ENCODE measurements around the gene DCAKD. TPM values are rescaled to one million over a fixed set of nuclear protein-coding genes. Genes with fewer than 3 reads are reported as not detected.
A peak's percentile ranks its signal among the peaks of the same experiment; 100 is the strongest.

DCAKD gene
- total RNA-seq, 1 donor from 2014 or later = 20.9 TPM

DNA sequence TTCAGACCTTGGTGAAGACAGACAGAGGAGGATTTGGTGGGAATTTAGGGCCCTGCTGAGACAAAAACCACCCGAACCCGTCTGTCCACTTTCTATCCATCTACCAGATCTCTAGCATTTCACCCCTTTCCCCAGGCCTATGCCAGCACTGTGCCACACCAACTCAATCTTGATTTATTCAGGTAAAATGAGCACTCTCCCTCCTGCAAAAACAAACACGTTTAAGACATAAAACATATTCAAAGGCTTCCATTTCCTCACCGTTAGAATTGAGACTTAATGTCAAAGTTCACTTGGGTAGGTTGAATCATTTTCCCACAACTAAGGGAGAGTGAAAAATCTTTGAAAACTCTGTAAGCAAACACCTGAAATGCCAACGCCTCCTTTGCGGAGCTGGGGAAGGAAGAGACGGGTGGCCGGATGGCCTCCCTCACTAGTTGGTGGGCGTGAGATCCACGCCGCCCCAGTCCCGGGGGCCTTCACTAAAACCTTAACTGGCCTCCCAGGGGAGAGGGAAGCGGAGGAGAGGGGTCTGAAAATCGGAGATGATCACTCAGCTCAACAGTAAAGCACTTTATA, 862 bp downstream of the DCAKD start:
- Histone ChIP-seq H3K4me3 (ENCODE audit: low read length in 3 of 3) (peak overlapping the region; percentile 77 to 84 (median 81)), H3K36me3 (ENCODE audit: control insufficient read depth in 3 of 3, insufficient read depth in 3 of 3, low read length in 3 of 3) (peaks cover 0 to 2% (median 0%) of the 10 kb centered on the region in 3 donors), H3K9ac (ENCODE audit: low read depth in 1 of 3, low read length in 3 of 3) (peak overlapping the region; percentile 81 to 96 (median 95)), H3K4me1 (ENCODE audit: control insufficient read depth in 3 of 3, insufficient read depth in 3 of 3, low read length in 3 of 3) (peaks cover 10 to 19% (median 13%) of the 10 kb centered on the region in 3 donors), H3K27ac (ENCODE audit: low read depth, low read length) (peak overlapping the region; percentile 82), H3K27me3 (ENCODE audit: control insufficient read depth in 3 of 3, insufficient read depth in 3 of 3, low read length in 3 of 3) (no peaks in the 10 kb centered on the region), H3K9me3 (ENCODE audit: control insufficient read depth in 3 of 3, low read length in 3 of 3) (no peaks in the 10 kb centered on the region)

GRCh38 chr17:45048795-45049563, 2.5 kb downstream of the DCAKD start:
- Histone ChIP-seq H3K27ac (ENCODE audit: low read depth, low read length) (no peak overlapping the region), H3K9me3 (ENCODE audit: control insufficient read depth in 3 of 3, low read length in 3 of 3) (no peaks in the 10 kb centered on the region), H3K9ac (ENCODE audit: low read depth in 1 of 3, low read length in 3 of 3) (peak overlapping the region in 1 of 3 donors; percentile 3), H3K4me1 (ENCODE audit: control insufficient read depth in 3 of 3, insufficient read depth in 3 of 3, low read length in 3 of 3) (peaks cover 13 to 19% (median 14%) of the 10 kb centered on the region in 3 donors), H3K27me3 (ENCODE audit: control insufficient read depth in 3 of 3, insufficient read depth in 3 of 3, low read length in 3 of 3) (no peaks in the 10 kb centered on the region), H3K4me3 (ENCODE audit: low read length in 3 of 3) (no peak overlapping the region), H3K36me3 (ENCODE audit: control insufficient read depth in 3 of 3, insufficient read depth in 3 of 3, low read length in 3 of 3) (no peaks in the 10 kb centered on the region)

- H3K4me1 ChIP-seq (ENCODE audit: control insufficient read depth in 3 of 3, insufficient read depth in 3 of 3, low read length in 3 of 3) = peaks cover 16 to 22% (median 17%) of the 10 kb centered on the region in 3 donors
- no peaks in the 10 kb centered on the region for H3K36me3 ChIP-seq (ENCODE audit: control insufficient read depth in 3 of 3, insufficient read depth in 3 of 3, low read length in 3 of 3)
- no peak overlapping the region for H3K4me3 ChIP-seq (ENCODE audit: low read length in 3 of 3)
- H3K27ac ChIP-seq (ENCODE audit: low read depth, low read length) = no peak overlapping the region
- H3K9me3 ChIP-seq (ENCODE audit: control insufficient read depth in 3 of 3, low read length in 3 of 3) = no peaks in the 10 kb centered on the region
- no peak overlapping the region for H3K9ac ChIP-seq (ENCODE audit: low read depth in 1 of 3, low read length in 3 of 3)
- no peaks in the 10 kb centered on the region for H3K27me3 ChIP-seq (ENCODE audit: control insufficient read depth in 3 of 3, insufficient read depth in 3 of 3, low read length in 3 of 3)
These were observed 4.8 kb downstream of the DCAKD start for GRCh38 chr17:45046537-45047125.

DNA sequence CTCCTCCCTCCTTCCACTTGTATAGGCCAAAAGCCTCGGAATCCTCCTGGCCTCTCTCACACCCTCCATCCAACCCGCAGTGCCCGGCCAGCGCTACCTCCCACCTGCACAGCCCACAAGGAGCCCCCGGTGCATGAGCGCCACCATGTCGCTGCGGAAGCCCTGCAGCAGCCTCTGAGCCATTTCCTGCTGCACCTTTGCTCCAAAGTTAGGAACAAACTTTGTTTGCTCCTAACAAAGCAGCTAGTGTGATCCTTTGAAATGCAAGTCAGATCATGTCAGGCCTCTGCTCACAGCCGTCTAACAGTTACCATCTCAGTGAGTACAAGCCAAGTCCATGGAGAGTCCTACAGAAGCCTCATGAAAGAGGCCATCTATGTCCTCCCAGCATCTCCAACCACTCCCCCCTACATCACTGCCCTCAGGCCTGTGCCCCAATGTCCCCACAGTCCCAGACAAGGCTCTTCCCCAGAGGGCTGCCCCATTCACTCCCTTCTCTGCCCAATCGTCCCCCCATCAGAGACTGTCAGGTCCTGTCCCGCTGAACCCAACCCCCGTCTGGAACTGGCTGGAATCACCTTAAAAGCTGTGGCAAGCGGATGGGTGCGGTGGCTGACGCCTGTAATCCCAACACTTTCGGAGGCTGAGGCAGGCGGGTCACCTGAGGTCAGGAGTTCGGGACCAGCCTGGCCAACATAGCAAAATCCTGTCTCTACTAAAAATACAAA, 7.5 kb downstream of the DCAKD start:
- H3K4me3 ChIP-seq (ENCODE audit: low read length in 3 of 3) = no peak overlapping the region
- peaks cover 25 to 29% (median 26%) of the 10 kb centered on the region in 3 donors for H3K4me1 ChIP-seq (ENCODE audit: control insufficient read depth in 3 of 3, insufficient read depth in 3 of 3, low read length in 3 of 3)
- no peak overlapping the region for H3K27ac ChIP-seq (ENCODE audit: low read depth, low read length)

DNA sequence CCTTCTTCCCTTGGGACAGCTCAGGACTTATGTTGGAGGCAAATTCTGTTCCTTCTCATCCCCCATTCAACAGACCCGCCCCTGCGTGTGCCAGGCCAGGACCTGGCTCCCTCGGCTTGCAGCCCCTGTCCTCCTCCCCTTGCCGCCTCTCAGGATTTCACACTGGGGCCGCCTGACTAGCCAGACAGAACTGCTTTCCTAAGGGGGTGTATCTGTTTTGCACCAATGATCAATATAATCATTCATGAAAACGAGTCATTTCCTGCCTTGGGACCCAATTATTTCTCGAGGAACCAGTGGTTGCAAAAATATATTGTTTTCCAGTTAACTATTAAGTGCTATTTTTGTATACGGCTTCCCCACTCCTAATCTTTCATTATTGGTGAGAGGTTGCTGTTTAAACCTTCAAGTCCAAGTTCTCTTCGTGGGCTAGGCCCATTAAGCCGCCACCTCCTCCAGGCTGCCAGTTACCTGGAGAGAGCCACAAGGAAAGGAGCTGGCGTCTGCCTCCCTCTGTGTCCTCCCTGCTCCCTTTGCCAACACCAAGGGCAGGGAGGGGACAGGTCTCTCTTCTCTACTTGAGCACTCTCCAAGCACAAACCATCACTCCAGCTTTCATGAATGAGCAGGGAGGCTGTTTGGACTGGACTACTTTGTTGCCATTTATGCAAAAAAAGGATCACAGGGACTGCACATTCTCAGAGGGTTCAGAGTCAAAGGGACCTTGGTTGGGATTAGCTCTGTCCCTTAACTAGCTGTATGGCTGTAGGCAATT, 8.9 kb downstream of the DCAKD start:
- Histone ChIP-seq H3K9ac (ENCODE audit: low read depth in 1 of 3, low read length in 3 of 3) (no peak overlapping the region), H3K4me3 (ENCODE audit: low read length in 3 of 3) (no peak overlapping the region), H3K27ac (ENCODE audit: low read depth, low read length) (no peak overlapping the region), H3K27me3 (ENCODE audit: control insufficient read depth in 3 of 3, insufficient read depth in 3 of 3, low read length in 3 of 3) (no peaks in the 10 kb centered on the region), H3K4me1 (ENCODE audit: control insufficient read depth in 3 of 3, insufficient read depth in 3 of 3, low read length in 3 of 3) (peaks cover 31 to 35% (median 33%) of the 10 kb centered on the region in 3 donors), H3K36me3 (ENCODE audit: control insufficient read depth in 3 of 3, insufficient read depth in 3 of 3, low read length in 3 of 3) (no peaks in the 10 kb centered on the region), H3K9me3 (ENCODE audit: control insufficient read depth in 3 of 3, low read length in 3 of 3) (no peaks in the 10 kb centered on the region)

More for the DNA sequence above, 7.5 kb downstream of the DCAKD start:
- Histone ChIP-seq H3K9ac (ENCODE audit: low read depth in 1 of 3, low read length in 3 of 3) (peak overlapping the region in 1 of 3 donors; percentile 45), H3K36me3 (ENCODE audit: control insufficient read depth in 3 of 3, insufficient read depth in 3 of 3, low read length in 3 of 3) (no peaks in the 10 kb centered on the region), H3K9me3 (ENCODE audit: control insufficient read depth in 3 of 3, low read length in 3 of 3) (no peaks in the 10 kb centered on the region), H3K27me3 (ENCODE audit: control insufficient read depth in 3 of 3, insufficient read depth in 3 of 3, low read length in 3 of 3) (no peaks in the 10 kb centered on the region)

- H3K4me1 ChIP-seq (ENCODE audit: control insufficient read depth in 3 of 3, insufficient read depth in 3 of 3, low read length in 3 of 3) = peaks cover 28 to 35% (median 30%) of the 10 kb centered on the region in 3 donors
- no peaks in the 10 kb centered on the region for H3K27me3 ChIP-seq (ENCODE audit: control insufficient read depth in 3 of 3, insufficient read depth in 3 of 3, low read length in 3 of 3)
- H3K9me3 ChIP-seq (ENCODE audit: control insufficient read depth in 3 of 3, low read length in 3 of 3) = no peaks in the 10 kb centered on the region
- H3K9ac ChIP-seq (ENCODE audit: low read depth in 1 of 3, low read length in 3 of 3) = peak overlapping the region in 1 of 3 donors; percentile 60
- peaks cover 0 to 4% (median 0%) of the 10 kb centered on the region in 3 donors for H3K36me3 ChIP-seq (ENCODE audit: control insufficient read depth in 3 of 3, insufficient read depth in 3 of 3, low read length in 3 of 3)
- H3K4me3 ChIP-seq (ENCODE audit: low read length in 3 of 3) = no peak overlapping the region
- peak overlapping the region; percentile 54 for H3K27ac ChIP-seq (ENCODE audit: low read depth, low read length)
These were observed 11.0 kb downstream of the DCAKD start for GRCh38 chr17:45040459-45040858.

DNA sequence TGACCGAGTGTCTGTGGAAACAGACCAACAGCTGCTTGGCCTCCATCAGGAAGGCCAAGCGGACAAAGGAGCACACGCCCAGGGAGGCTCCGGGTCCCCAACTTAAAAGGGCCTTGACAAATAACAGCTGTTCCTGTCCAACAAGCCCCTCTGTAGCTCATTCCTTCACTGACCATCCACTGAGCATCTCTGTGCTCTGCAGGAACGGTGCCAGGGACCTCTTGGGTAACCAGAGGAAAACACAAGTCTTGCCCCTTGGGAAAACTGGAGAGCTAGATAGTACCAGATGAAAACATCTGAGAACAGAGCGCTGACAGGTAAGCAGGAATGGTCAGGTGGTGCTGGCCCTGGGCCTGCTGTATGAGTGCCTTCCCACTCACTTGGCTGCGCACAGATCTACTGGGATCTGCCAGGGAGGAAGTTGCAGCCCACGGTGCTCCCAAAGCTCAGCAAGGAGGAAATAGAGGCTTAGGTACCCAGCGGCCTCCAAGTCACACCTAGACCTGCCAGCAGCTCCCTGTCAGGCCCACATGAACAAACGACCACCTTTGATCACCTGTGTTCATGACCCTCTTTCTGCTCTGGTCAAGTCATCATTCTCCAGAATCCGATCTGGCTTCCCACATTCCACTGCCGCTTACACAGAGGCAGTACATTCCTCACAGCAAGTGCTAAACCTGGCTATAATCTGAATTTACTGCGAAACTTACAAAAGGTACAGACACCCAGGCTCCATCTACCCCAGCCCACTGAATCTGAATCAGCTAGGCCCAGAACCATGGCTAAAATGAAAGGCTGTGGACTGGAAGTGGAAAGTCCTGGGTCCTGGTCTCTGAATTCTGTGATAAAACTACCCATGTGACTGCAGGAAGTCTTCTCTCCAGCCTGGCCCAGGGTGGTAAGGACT, 12.5 kb downstream of the DCAKD start:
- Histone ChIP-seq H3K9me3 (ENCODE audit: control insufficient read depth in 3 of 3, low read length in 3 of 3) (no peaks in the 10 kb centered on the region), H3K27me3 (ENCODE audit: control insufficient read depth in 3 of 3, insufficient read depth in 3 of 3, low read length in 3 of 3) (no peaks in the 10 kb centered on the region), H3K27ac (ENCODE audit: low read depth, low read length) (no peak overlapping the region)

DNA sequence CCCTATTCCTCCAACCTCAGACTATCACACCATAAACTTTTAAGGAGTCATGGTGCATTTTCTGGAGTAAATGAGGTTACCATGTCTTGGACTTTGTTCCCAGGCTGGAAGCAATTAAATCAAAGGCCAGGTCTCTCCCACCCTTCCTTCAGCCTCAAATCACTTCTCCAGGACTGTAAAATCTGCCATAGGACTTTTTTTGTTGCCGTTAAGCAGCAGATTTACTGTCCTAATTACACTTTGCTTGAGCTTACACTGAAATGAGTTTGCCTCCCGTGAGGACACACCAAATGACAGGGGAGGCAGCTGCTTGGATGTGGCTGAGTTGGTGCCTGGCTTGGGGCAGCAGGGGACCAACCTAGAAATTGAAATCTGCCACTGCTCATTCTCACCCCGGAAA, 14.7 kb downstream of the DCAKD start:
- no peaks in the 10 kb centered on the region for H3K27me3 ChIP-seq (ENCODE audit: control insufficient read depth in 3 of 3, insufficient read depth in 3 of 3, low read length in 3 of 3)
- no peak overlapping the region for H3K27ac ChIP-seq (ENCODE audit: low read depth, low read length)

More for the DNA sequence above, 12.5 kb downstream of the DCAKD start:
- Histone ChIP-seq H3K36me3 (ENCODE audit: control insufficient read depth in 3 of 3, insufficient read depth in 3 of 3, low read length in 3 of 3) (peaks cover 0 to 8% (median 7%) of the 10 kb centered on the region in 3 donors), H3K4me1 (ENCODE audit: control insufficient read depth in 3 of 3, insufficient read depth in 3 of 3, low read length in 3 of 3) (peaks cover 28 to 31% (median 30%) of the 10 kb centered on the region in 3 donors), H3K4me3 (ENCODE audit: low read length in 3 of 3) (no peak overlapping the region), H3K9ac (ENCODE audit: low read depth in 1 of 3, low read length in 3 of 3) (peak overlapping the region in 2 of 3 donors; percentile 40 to 45)

More for the DNA sequence above, 14.7 kb downstream of the DCAKD start:
- no peaks in the 10 kb centered on the region for H3K9me3 ChIP-seq (ENCODE audit: control insufficient read depth in 3 of 3, low read length in 3 of 3)
- H3K4me1 ChIP-seq (ENCODE audit: control insufficient read depth in 3 of 3, insufficient read depth in 3 of 3, low read length in 3 of 3) = peaks cover 22 to 25% (median 22%) of the 10 kb centered on the region in 3 donors
- peaks cover 5 to 17% (median 15%) of the 10 kb centered on the region in 3 donors for H3K36me3 ChIP-seq (ENCODE audit: control insufficient read depth in 3 of 3, insufficient read depth in 3 of 3, low read length in 3 of 3)
- H3K4me3 ChIP-seq (ENCODE audit: low read length in 3 of 3) = no peak overlapping the region
- H3K9ac ChIP-seq (ENCODE audit: low read depth in 1 of 3, low read length in 3 of 3) = no peak overlapping the region

Data from skeletal muscle tissue (tissue), 4 donors.